ENCODE measurements around the gene GPR146.
A peak's percentile ranks its signal among the peaks of the same experiment; 100 is the strongest.

GRCh38 chr7:1086588-1087464 lies 42.5 kb downstream of the GPR146 start:
- peak; percentile 75 to 96 (median 86) for TF ChIP-seq CTCF (IDR thresholded peaks at IDR 0.05)
- TF ChIP-seq POLR2A (IDR thresholded peaks at IDR 0.05), result no peak

Data from thyroid gland (tissue), 4 donors.